ENCODE results near the gene DDX4.

The DDX4 gene

GRCh38 chr5:55816342-55816741, 78.5 kb downstream of the DDX4 start:
- POLR2A ChIA-PET = no interaction called here
- TF ChIP-seq PKNOX1 (IDR thresholded peaks at IDR 0.05) (no peak), ELF4 (IDR thresholded peaks at IDR 0.05) (no peak), NFRKB (IDR thresholded peaks at IDR 0.05) (no peak), FOXM1 (IDR thresholded peaks at IDR 0.05; ENCODE audit: borderline replicate concordance) (no peak), TARDBP (IDR thresholded peaks at IDR 0.05) (no peak), HDGF (IDR thresholded peaks at IDR 0.05; ENCODE audit: borderline replicate concordance) (no peak)
- no peak for DNase-seq (ENCODE audit: extremely low spot score)
- CTCF ChIA-PET = no interaction called here

GRCh38 chr5:55817030-55817429, 79.2 kb downstream of the DDX4 start:
- TF ChIP-seq FOXA1 (IDR thresholded peaks at IDR 0.05) (no peak), ARNT (IDR thresholded peaks at IDR 0.05) (no peak), ZNF384 (IDR thresholded peaks at IDR 0.05) (no peak), PKNOX1 (IDR thresholded peaks at IDR 0.05) (no peak), FOXM1 (IDR thresholded peaks at IDR 0.05; ENCODE audit: borderline replicate concordance) (no peak), SUZ12 (IDR thresholded peaks at IDR 0.05) (no peak), FOXK2 (IDR thresholded peaks at IDR 0.05) (no peak), L3MBTL2 (conservative IDR thresholded peaks at IDR 0.05) (no peak), BHLHE40 (IDR thresholded peaks at IDR 0.05; ENCODE audit: borderline replicate concordance) (no peak), HDGF (IDR thresholded peaks at IDR 0.05; ENCODE audit: borderline replicate concordance) (no peak), CTBP1 (IDR thresholded peaks at IDR 0.05; ENCODE audit: borderline replicate concordance) (no peak), TARDBP (IDR thresholded peaks at IDR 0.05) (no peak), SP1 (IDR thresholded peaks at IDR 0.05) (no peak), LEF1 (IDR thresholded peaks at IDR 0.05; ENCODE audit: borderline replicate concordance) (no peak)
- POLR2A ChIA-PET = no interaction called here
- DNase-seq (ENCODE audit: extremely low spot score) = no peak
- CTCF ChIA-PET = no interaction called here

- POLR2A ChIA-PET = no interaction called here
- TF ChIP-seq ZNF384 (IDR thresholded peaks at IDR 0.05) (no peak), FOXK2 (IDR thresholded peaks at IDR 0.05) (no peak), SP1 (IDR thresholded peaks at IDR 0.05) (no peak), SUZ12 (IDR thresholded peaks at IDR 0.05) (no peak), ELF4 (IDR thresholded peaks at IDR 0.05) (no peak), CTBP1 (IDR thresholded peaks at IDR 0.05; ENCODE audit: borderline replicate concordance) (no peak), BHLHE40 (IDR thresholded peaks at IDR 0.05; ENCODE audit: borderline replicate concordance) (no peak), TARDBP (IDR thresholded peaks at IDR 0.05) (no peak), PKNOX1 (IDR thresholded peaks at IDR 0.05) (no peak), FOXA1 (IDR thresholded peaks at IDR 0.05) (no peak), ARNT (IDR thresholded peaks at IDR 0.05) (no peak), FOXM1 (IDR thresholded peaks at IDR 0.05; ENCODE audit: borderline replicate concordance) (no peak), HDGF (IDR thresholded peaks at IDR 0.05; ENCODE audit: borderline replicate concordance) (no peak), NFRKB (IDR thresholded peaks at IDR 0.05) (no peak), LEF1 (IDR thresholded peaks at IDR 0.05; ENCODE audit: borderline replicate concordance) (no peak), L3MBTL2 (conservative IDR thresholded peaks at IDR 0.05) (no peak)
- CTCF ChIA-PET = no interaction called here
- DNase-seq (ENCODE audit: extremely low spot score) = no peak
Measured at GRCh38 chr5:55820488-55820887, 82.6 kb downstream of the DDX4 start.

- TF ChIP-seq L3MBTL2 (conservative IDR thresholded peaks at IDR 0.05) (no peak), SUZ12 (IDR thresholded peaks at IDR 0.05) (no peak), FOXM1 (IDR thresholded peaks at IDR 0.05; ENCODE audit: borderline replicate concordance) (no peak), LEF1 (IDR thresholded peaks at IDR 0.05; ENCODE audit: borderline replicate concordance) (no peak), PKNOX1 (IDR thresholded peaks at IDR 0.05) (no peak), CTBP1 (IDR thresholded peaks at IDR 0.05; ENCODE audit: borderline replicate concordance) (no peak), BHLHE40 (IDR thresholded peaks at IDR 0.05; ENCODE audit: borderline replicate concordance) (no peak), SP1 (IDR thresholded peaks at IDR 0.05) (no peak), FOXK2 (IDR thresholded peaks at IDR 0.05) (no peak), NFRKB (IDR thresholded peaks at IDR 0.05) (no peak), TARDBP (IDR thresholded peaks at IDR 0.05) (no peak), ZNF384 (IDR thresholded peaks at IDR 0.05) (no peak), ELF4 (IDR thresholded peaks at IDR 0.05) (no peak), FOXA1 (IDR thresholded peaks at IDR 0.05) (no peak)
- CTCF ChIA-PET = no interaction called here
- POLR2A ChIA-PET = no interaction called here
- no peak for DNase-seq (ENCODE audit: extremely low spot score)
Measured at GRCh38 chr5:55821731-55822512, 84.1 kb downstream of the DDX4 start.

- DNase-seq (ENCODE audit: extremely low spot score) = no peak
- TF ChIP-seq PKNOX1 (IDR thresholded peaks at IDR 0.05) (no peak), TARDBP (IDR thresholded peaks at IDR 0.05) (no peak), NFRKB (IDR thresholded peaks at IDR 0.05) (no peak)
- CTCF ChIA-PET = no interaction called here
- POLR2A ChIA-PET = no interaction called here
Measured at GRCh38 chr5:55823151-55823796, 85.4 kb downstream of the DDX4 start.
